ENCODE results near the gene BEST3.
"Not testable (repeated sequence)": the region's sequence is repeated elsewhere in the genome, so short reads cannot be mapped to it uniquely, and the experiment has no call there.

The BEST3 gene

GRCh38 chr12:69664930-69665377 is 34.1 kb downstream of the BEST3 start:
- peak; percentile 56 for TF ChIP-seq CTCF (IDR thresholded peaks at IDR 0.05; ENCODE audit: low read depth, low read length)
- H3K4me3 ChIP-seq (ENCODE audit: low read depth, low read length); in situ Hi-C loops (cut with HindIII; ENCODE audit: low sequenced_read_pairs): not testable (repeated sequence)
- peak; percentile 39 for DNase-seq (ENCODE audit: low read depth, low spot score)

- no peak overlapping the region for H3K4me3 ChIP-seq (ENCODE audit: low read depth, low read length)
- TF ChIP-seq CTCF (IDR thresholded peaks at IDR 0.05; ENCODE audit: low read depth, low read length), result no peak
- DNase-seq (ENCODE audit: low read depth, low spot score), result no peak
- in situ Hi-C loops (cut with HindIII; ENCODE audit: low sequenced_read_pairs), result no loop called here
Measured at GRCh38 chr12:69663726-69664125, 35.4 kb downstream of the BEST3 start.

- in situ Hi-C loops (cut with HindIII; ENCODE audit: low sequenced_read_pairs), result no loop called here
- no peak overlapping the region for H3K4me3 ChIP-seq (ENCODE audit: low read depth, low read length)
- DNase-seq (ENCODE audit: low read depth, low spot score), result no peak
- TF ChIP-seq CTCF (IDR thresholded peaks at IDR 0.05; ENCODE audit: low read depth, low read length), result no peak
Measured at GRCh38 chr12:69662764-69663163, 36.3 kb downstream of the BEST3 start.

- in situ Hi-C loops (cut with HindIII; ENCODE audit: low sequenced_read_pairs), result no loop called here
- no peak for DNase-seq (ENCODE audit: low read depth, low spot score)
- no peak overlapping the region for H3K4me3 ChIP-seq (ENCODE audit: low read depth, low read length)
- TF ChIP-seq CTCF (IDR thresholded peaks at IDR 0.05; ENCODE audit: low read depth, low read length), result no peak
Measured at GRCh38 chr12:69661386-69661785, 37.7 kb downstream of the BEST3 start.

GRCh38 chr12:69660164-69660863 is 38.8 kb downstream of the BEST3 start:
- in situ Hi-C loops (cut with HindIII; ENCODE audit: low sequenced_read_pairs), result no loop called here
- no peak overlapping the region for H3K4me3 ChIP-seq (ENCODE audit: low read depth, low read length)
- TF ChIP-seq CTCF (IDR thresholded peaks at IDR 0.05; ENCODE audit: low read depth, low read length), result no peak
- DNase-seq (ENCODE audit: low read depth, low spot score), result no peak

GRCh38 chr12:69658203-69658602 is 40.9 kb downstream of the BEST3 start:
- DNase-seq (ENCODE audit: low read depth, low spot score), result no peak
- no peak for TF ChIP-seq CTCF (IDR thresholded peaks at IDR 0.05; ENCODE audit: low read depth, low read length)
- in situ Hi-C loops (cut with HindIII; ENCODE audit: low sequenced_read_pairs), result no loop called here
- H3K4me3 ChIP-seq (ENCODE audit: low read depth, low read length), result no peak overlapping the region
